ENCODE data around the gene NR2E3. TPM values are rescaled to one million over a fixed set of nuclear protein-coding genes. Genes with fewer than 3 reads are reported as not detected.

NR2E3 gene
- total and polyA plus RNA-seq, 11 donors, result 0.07 to 0.25 (median 0.16) TPM; not detected in 7

GRCh38 chr15:71807691-71808091, 2.7 kb upstream of the NR2E3 start:
- intact Hi-C loops (cut with DNase I), result loop anchor here in 5 of 10 donors (10.0 kb wide), 4 partner anchors 63 to 693 kb away; partner anchors contain the start of gene THSD4 (in 2 of the 5)
- 38 to 51% (median 44%) methylated on average over 4 of the region's 4 CpGs for WGBS, 4 donors
- peaks cover 0 to 6% (median 0%) of the 10 kb centered on the region in 9 donors for H3K27me3 ChIP-seq
- no peaks in the 10 kb centered on the region for H3K9me3 ChIP-seq
- H3K4me3 ChIP-seq, result no peak overlapping the region
- DNase-seq (no peak), ATAC-seq (peak in 1 of 4 donors; percentile 5)
- H3K36me3 ChIP-seq, result no peaks in the 10 kb centered on the region
- H3K4me1 ChIP-seq, result peaks cover 0 to 29% (median 9%) of the 10 kb centered on the region in 12 donors
- H3K27ac ChIP-seq, result no peak overlapping the region
- TF ChIP-seq POLR2A (IDR thresholded peaks at IDR 0.05) (no peak), CTCF (IDR thresholded peaks at IDR 0.05) (no peak)

GRCh38 chr15:71808311-71809020, 1.9 kb upstream of the NR2E3 start:
- Histone ChIP-seq H3K4me1 (peaks cover 0 to 35% (median 10%) of the 10 kb centered on the region in 12 donors), H3K9me3 (no peaks in the 10 kb centered on the region), H3K27ac (no peak overlapping the region), H3K4me3 (no peak overlapping the region), H3K27me3 (peaks cover 0 to 6% (median 0%) of the 10 kb centered on the region in 9 donors), H3K36me3 (no peaks in the 10 kb centered on the region)
- intact Hi-C loops (cut with DNase I), result loop anchor here in 5 of 10 donors (10.0 kb wide), 4 partner anchors 64 to 694 kb away; partner anchors contain the start of gene THSD4 (in 2 of the 5)
- DNase-seq (peak in 2 of 5 donors; percentile 53 to 60), ATAC-seq (peak in 3 of 4 donors; percentile 32 to 51 (median 43))
- TF ChIP-seq CTCF (IDR thresholded peaks at IDR 0.05) (no peak), POLR2A (IDR thresholded peaks at IDR 0.05) (no peak)
- WGBS, 4 donors, result 53 to 69% (median 60%) methylated on average over 18 of the region's 18 CpGs

GRCh38 chr15:71809346-71809745, 1.0 kb upstream of the NR2E3 start:
- 77 to 86% (median 81%) methylated on average over 6 to 8 of the region's 8 CpGs for WGBS, 4 donors
- DNase-seq (no peak), ATAC-seq (no peak)
- intact Hi-C loops (cut with DNase I), result loop anchor here in 5 of 10 donors (10.0 kb wide), 4 partner anchors 65 to 695 kb away; partner anchors contain the start of gene THSD4 (in 2 of the 5)
- no peaks in the 10 kb centered on the region for H3K36me3 ChIP-seq
- TF ChIP-seq POLR2A (IDR thresholded peaks at IDR 0.05), result no peak
- TF ChIP-seq CTCF (IDR thresholded peaks at IDR 0.05), result no peak
- H3K4me1 ChIP-seq, result peaks cover 0 to 35% (median 10%) of the 10 kb centered on the region in 12 donors
- no peak overlapping the region for H3K27ac ChIP-seq
- H3K4me3 ChIP-seq, result no peak overlapping the region
- peaks cover 0 to 6% (median 0%) of the 10 kb centered on the region in 9 donors for H3K27me3 ChIP-seq
- H3K9me3 ChIP-seq, result no peaks in the 10 kb centered on the region

GRCh38 chr15:71811036-71811736, 832 bp downstream of the NR2E3 start:
- ATAC-seq (no peak), DNase-seq (no peak)
- peaks cover 0 to 6% (median 0%) of the 10 kb centered on the region in 9 donors for H3K27me3 ChIP-seq
- peaks cover 0 to 30% (median 8%) of the 10 kb centered on the region in 12 donors for H3K4me1 ChIP-seq
- H3K9me3 ChIP-seq, result no peaks in the 10 kb centered on the region
- TF ChIP-seq CTCF (IDR thresholded peaks at IDR 0.05) (no peak), POLR2A (IDR thresholded peaks at IDR 0.05) (no peak)
- H3K36me3 ChIP-seq, result no peaks in the 10 kb centered on the region
- H3K27ac ChIP-seq, result no peak overlapping the region
- H3K4me3 ChIP-seq, result no peak overlapping the region
- 84 to 90% (median 88%) methylated on average over 27 of the region's 27 CpGs for WGBS, 4 donors
- intact Hi-C loops (cut with DNase I), result no loop called here

All from heart left ventricle (tissue), 16 donors.